HT1080 (cell line): ENCODE measurements around the gene IFNB1. TPM values are rescaled to one million over a fixed set of nuclear protein-coding genes. Genes with fewer than 3 reads are reported as not detected.

Experiments used
- DNase-seq: peaks from one replicate; pipeline ENCODE4 v3.0.0-alpha.2; 2015; ENCODE audit warnings: low read depth
- polyA plus RNA-seq, 2 experiments: library from polyadenylated mRNA; depleted of rRNA; stranded (reverse); fragments of >200 nt; gene quantifications; 2 replicates each; pipeline ENCODE4 v1.2.3, GENCODE V29; 2015
- total RNA-seq: library from RNA; depleted of rRNA; stranded (reverse); fragments of >200 nt; shearing (Covaris generic); gene quantifications from 2 replicates; pipeline ENCODE4 v1.2.3, GENCODE V29; 2014; rRNA removed

IFNB1 gene
- total RNA-seq, result not detected in 2 replicates
- not detected in 2 replicates for polyA plus RNA-seq (2015; cell fraction: cytosol; rRNA removed)
- not detected in 2 replicates for polyA plus RNA-seq (2015; cell fraction: nucleus; rRNA removed)

GRCh38 chr9:21077781-21078180 lies at the start of gene IFNB1:
Gene IFNB1, minus strand, starts transcription at chr9:21077942. Its CDS starts 73 bp downstream, at chr9:21077869.
- DNase-seq, result no peak

GRCh38 chr9:21121595-21122251 lies 44.0 kb upstream of the IFNB1 start:
- no peak for DNase-seq

- DNase-seq, result no peak
These were observed 43.3 kb upstream of the IFNB1 start for GRCh38 chr9:21121079-21121478.

GRCh38 chr9:21119093-21119770 lies 41.5 kb upstream of the IFNB1 start:
- no peak for DNase-seq

- DNase-seq, result no peak
These were observed 36.6 kb upstream of the IFNB1 start for GRCh38 chr9:21114311-21114710.

- peak; percentile 52 for DNase-seq
These were observed 33.2 kb upstream of the IFNB1 start for GRCh38 chr9:21110708-21111576.

GRCh38 chr9:21104787-21105186 lies 27.0 kb upstream of the IFNB1 start:
- DNase-seq, result no peak

GRCh38 chr9:21102305-21102704 lies 24.6 kb upstream of the IFNB1 start:
- DNase-seq, result peak; percentile 43

GRCh38 chr9:21097817-21098216 lies 20.1 kb upstream of the IFNB1 start:
- no peak for DNase-seq

- no peak for DNase-seq
These were observed 19.1 kb upstream of the IFNB1 start for GRCh38 chr9:21096901-21097255.

GRCh38 chr9:21096172-21096900 lies 18.6 kb upstream of the IFNB1 start:
- DNase-seq, result peak; percentile 42

GRCh38 chr9:21095561-21095960 lies 17.8 kb upstream of the IFNB1 start:
- DNase-seq, result no peak

- no peak for DNase-seq
These were observed 8.8 kb upstream of the IFNB1 start for GRCh38 chr9:21086538-21086937.

GRCh38 chr9:21085005-21085404 lies 7.3 kb upstream of the IFNB1 start:
- DNase-seq, result no peak

GRCh38 chr9:21084242-21084850 lies 6.6 kb upstream of the IFNB1 start:
- DNase-seq, result no peak

- DNase-seq, result no peak
These were observed 4.9 kb upstream of the IFNB1 start for GRCh38 chr9:21082671-21083070.

- DNase-seq, result no peak
These were observed 4.3 kb upstream of the IFNB1 start for GRCh38 chr9:21081999-21082398.

GRCh38 chr9:21081451-21081850 lies 3.7 kb upstream of the IFNB1 start:
- DNase-seq, result no peak

GRCh38 chr9:21080793-21081192 lies 3.1 kb upstream of the IFNB1 start:
- DNase-seq, result no peak

GRCh38 chr9:21078702-21079101 lies 960 bp upstream of the IFNB1 start:
- DNase-seq, result peak; percentile 17

- no peak for DNase-seq
These were observed 2.3 kb downstream of the IFNB1 start for GRCh38 chr9:21075484-21075883.
